GM19023 (cell line): ENCODE results near the gene HNRNPC.
"Not testable (repeated sequence)": the region's sequence is repeated elsewhere in the genome, so short reads cannot be mapped to it uniquely, and the experiment has no call there.

Experiments
- ATAC-seq: cut with Tn5 transposase; IDR thresholded peaks from one replicate; pipeline ENCODE4 v1.9.1; 2021; ENCODE audit warnings: mild to moderate bottlenecking, moderate library complexity; ENCODE audit not compliant: unreplicated experiment

HNRNPC gene

GRCh38 chr14:21248338-21248737 is 20.9 kb downstream of the HNRNPC start:
- no peak for ATAC-seq

DNA sequence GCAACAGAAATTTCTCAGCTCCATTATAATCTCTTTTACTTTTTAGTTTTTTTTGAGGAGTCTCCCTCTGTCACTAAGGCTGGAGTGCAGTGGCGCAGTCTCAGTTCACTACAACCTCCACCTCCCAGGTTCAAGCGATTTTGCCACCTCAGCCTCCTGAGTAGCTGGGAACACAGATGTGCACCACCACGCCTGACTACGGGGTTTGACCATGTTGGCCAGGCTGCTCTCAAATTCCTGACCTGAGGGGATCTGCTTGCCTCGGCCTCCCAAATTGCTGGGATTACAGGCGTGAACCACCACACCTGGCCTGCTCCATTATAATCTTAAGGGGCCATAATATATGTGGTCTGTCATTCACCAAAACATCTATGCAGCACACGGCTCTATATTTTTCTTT is 23.4 kb downstream of the HNRNPC start:
- ATAC-seq: no peak

DNA sequence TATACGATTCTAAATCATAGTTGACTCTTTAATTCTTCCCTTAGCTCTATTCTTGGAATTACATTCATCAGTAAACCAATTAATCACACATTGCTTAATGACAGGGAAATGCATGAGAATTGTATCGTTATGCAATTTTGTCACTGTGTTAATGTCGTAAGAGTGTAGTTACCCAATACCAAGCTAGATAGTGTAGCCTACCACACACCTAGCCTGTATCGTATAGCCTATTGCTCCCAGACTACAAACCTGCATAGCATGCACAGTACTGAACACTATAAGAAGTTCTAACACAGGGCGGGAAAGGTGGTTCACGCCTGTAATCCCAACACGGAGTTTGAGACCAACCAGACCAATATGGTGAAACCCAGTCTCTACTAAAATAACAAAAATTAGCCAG is 24.7 kb downstream of the HNRNPC start:
- no peak for ATAC-seq

GRCh38 chr14:21241218-21241819 is 27.9 kb downstream of the HNRNPC start:
- ATAC-seq: no peak

DNA sequence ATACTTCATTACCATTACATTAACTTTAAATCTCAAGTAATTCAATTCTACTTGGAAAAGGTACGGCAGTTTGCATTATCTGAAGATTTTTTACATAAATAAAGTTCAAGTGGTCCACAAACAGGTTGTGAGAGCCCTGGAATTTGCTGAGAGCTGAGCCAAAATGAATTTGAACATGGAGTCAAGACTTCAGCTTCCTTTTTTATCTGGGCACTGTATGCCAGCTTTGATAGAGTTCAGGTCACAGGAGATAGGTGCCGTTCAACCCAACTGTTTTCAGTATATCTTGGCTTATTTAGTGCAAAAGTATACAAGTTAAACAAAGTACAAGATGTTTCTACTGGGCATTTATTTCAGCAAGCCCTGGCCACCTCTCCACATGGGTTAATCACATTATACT is 28.8 kb downstream of the HNRNPC start:
- ATAC-seq: no peak

- no peak for ATAC-seq
Measured at GRCh38 chr14:21238823-21239518, 30.3 kb downstream of the HNRNPC start.

DNA sequence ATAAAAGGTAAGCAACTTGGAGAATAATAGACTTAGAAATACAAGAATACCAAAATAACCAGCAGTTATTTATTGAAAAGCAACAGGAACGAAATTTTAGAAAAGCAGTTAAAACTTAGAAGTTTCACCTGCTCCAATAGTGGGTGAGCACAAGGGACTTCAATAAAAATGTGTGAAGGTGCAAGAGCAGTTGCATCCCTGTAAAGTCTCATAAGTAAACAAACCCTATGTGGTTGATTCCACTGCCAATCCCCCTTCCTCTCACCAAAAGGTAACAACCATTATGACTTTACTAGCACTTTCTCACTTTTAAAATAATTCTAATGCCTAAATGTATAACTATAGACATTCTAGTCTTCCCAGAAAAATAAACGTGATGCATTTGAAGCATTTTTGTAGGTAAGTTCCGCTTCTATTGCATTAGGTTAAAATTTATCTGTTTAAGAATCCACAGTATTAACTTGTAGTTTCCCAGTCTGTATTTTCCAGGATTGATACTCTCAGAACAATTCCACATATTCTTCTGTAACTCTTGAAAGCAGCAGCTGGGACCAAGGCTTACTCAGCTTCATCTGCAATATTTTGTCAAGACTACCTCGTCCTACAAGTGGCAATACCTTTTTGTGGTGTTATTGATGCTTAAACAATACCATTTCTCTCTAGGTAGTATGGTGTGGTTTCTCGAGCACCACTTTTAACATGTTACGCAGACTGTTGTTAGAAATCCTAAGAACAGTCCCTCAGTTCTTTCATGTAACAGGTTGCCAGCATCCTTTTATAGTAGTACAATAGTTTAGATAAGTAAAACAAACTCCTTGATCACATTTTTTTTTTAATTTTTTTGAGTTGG is 32.1 kb downstream of the HNRNPC start:
- ATAC-seq: no peak

DNA sequence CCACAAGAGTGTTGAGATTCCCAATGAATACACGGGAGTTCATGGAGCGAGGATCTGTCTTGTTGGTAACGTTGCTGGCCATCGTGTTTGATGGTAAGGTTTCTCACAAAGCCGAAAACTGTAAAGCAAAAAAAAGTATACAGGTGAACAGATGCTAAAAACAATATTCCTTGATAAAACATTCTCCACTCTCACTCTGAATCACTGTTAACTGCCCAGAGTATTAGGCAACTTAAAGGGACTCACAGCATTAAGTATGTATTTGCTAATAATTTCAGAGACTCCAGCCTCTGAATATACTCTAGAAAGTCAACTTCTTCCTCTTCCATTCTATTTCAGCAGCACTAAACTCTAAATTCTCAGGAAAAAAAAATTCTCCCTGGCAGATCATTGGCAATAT is 35.1 kb downstream of the HNRNPC start:
- ATAC-seq: no peak

- no peak for ATAC-seq
Measured at GRCh38 chr14:21233457-21234076, 35.7 kb downstream of the HNRNPC start.

GRCh38 chr14:21231020-21231652 is 38.1 kb downstream of the HNRNPC start:
- no peak for ATAC-seq

GRCh38 chr14:21229821-21230220 is 39.4 kb downstream of the HNRNPC start:
- ATAC-seq: no peak

GRCh38 chr14:21227981-21228380 is 41.3 kb downstream of the HNRNPC start:
- no peak for ATAC-seq

GRCh38 chr14:21227150-21227549 is 42.1 kb downstream of the HNRNPC start:
- ATAC-seq: no peak

GRCh38 chr14:21226467-21226866 is 42.8 kb downstream of the HNRNPC start:
- no peak for ATAC-seq

DNA sequence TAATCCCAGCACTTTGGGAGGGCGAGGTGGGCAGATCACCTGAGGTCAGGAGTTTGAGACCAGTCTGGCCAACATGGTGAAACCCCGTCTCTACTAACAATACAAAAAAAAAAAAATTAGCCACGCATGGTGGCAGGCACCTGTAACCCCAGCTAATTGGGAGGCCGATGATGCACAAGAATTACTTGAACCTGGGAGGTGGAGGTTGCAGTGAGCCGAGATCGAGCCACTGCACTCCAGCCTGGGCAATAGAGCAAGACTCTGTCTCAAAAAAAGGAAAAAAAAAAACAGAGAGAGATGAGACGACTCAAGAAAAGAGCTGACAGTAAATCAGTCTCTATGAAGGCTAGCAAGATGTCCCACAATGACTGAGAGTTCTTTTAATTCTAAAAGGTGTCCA is 44.1 kb downstream of the HNRNPC start:
- ATAC-seq: not testable (repeated sequence)

GRCh38 chr14:21220874-21221477 is 48.3 kb downstream of the HNRNPC start:
- no peak for ATAC-seq

GRCh38 chr14:21219561-21220111 is 49.6 kb downstream of the HNRNPC start:
- no peak for ATAC-seq

DNA sequence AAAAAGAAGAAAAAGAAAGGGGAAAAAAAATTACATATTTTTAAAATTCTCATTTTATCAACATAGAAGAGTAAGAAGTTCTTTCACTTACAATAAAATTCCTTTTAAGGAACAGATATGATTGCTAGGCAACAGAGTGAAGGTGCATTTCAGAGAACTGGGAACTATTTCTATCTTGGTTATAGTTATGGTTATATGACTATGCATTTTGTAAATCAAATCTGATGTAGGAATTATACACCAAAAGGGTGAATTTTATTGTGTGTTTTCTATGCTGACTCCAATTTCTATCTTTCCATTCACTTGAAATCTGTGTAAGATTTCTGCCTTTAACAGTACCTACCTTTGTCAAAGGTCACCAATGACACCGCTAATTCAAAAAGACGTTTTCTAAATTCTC is 50.1 kb downstream of the HNRNPC start:
- no peak for ATAC-seq

GRCh38 chr14:21215879-21216251 is 53.4 kb downstream of the HNRNPC start:
- no peak for ATAC-seq

DNA sequence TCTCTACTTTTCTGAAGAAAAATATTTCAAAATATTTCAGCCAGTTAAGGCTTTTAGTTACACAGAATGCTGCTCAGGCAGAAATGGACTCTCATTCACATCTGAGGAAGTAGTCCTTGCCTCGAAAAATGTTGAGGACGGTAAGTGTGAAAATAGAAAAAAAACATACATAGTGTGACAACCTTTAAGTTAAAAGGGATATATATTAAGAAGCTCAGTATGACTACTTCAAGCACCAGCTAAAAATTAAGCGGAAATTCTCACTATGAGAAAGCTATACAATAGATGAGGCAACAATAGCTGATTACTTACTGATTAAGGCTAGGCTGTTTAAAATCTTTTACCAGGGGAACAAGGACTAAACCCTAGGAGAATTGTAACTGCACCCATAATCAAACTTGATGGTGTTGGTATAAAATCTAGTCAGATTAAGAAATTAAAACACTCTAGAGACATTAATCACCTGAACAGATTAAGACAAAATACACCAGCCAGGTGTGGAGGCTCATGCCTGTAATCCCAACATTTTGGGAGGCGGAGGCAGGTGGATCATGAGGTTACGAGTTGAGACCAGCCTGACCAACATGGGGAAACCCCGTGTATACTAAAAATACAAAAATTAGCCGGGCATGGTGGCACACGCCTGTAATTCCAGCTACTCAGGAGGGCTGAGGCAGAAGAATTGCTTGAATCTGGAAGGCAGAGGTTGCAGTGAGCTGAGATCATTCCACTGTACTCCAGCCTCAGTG is 53.9 kb downstream of the HNRNPC start:
- no peak for ATAC-seq
